NCI-H2107 treated with DMSO at 0.1 percent for 48 hours (cell line): ENCODE results near the gene FBXO36.

ENCODE experiments used
- DNase-seq: peaks from one replicate; lab custom pipeline; 2025; ENCODE audit not compliant: unreplicated experiment; lab: John Stamatoyannopoulos, UW

The FBXO36 gene

DNA sequence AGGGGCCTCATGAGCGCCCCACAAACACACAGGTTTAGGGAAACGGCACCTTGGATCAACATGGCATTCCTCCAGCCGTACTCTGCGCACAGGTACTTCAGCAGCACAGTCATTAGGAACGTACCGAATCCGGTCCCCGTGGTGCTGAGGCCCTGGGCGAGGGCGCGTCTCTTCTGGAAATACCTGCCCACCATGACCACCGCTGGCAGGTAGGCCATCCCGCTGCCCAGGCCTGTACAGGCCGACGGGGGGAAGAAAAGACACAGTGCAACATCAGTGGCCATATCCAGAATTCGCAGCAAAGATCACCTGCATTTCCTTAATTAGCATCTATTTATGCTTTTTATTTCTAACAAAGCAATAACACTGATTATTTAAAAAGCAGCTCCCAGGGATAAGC is 124.2 kb downstream of the FBXO36 start:
- DNase-seq = no peak

DNA sequence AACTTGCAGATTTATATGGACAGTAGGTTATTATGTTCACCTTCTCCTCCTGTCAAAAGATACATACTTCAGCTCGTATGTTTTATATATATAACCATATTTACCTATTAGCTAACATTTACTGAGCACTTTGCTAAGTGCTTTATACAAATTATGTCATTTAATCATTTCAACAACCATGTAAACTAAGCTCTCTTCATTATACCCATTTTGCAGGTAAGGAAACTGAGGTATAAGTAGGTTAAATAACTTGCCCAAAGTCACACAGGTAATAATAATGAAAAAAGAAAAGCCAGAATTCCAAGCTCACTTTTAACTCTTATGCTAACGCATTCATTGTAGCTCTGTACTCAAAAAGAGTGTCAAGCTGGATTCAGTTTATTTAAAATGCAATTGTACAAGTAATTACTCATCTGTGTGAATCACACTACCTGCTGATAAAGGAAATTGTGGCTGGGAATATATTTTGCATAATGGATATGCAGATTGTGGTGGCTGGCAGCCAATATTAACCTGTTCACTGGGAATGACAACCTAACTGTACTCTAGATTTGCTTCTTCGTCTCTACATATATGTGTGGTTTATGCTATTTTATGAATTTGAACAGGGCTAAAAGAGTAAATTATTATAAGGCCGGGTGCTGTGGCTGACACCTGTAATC is 125.8 kb downstream of the FBXO36 start:
- no peak for DNase-seq

- no peak for DNase-seq
Observed at GRCh38 chr2:230050136-230050535, 127.8 kb downstream of the FBXO36 start.

- no peak for DNase-seq
Observed at GRCh38 chr2:230052299-230052698, 130.0 kb downstream of the FBXO36 start.

GRCh38 chr2:230053753-230054478 is 131.6 kb downstream of the FBXO36 start:
- DNase-seq = no peak

- no peak for DNase-seq
Observed at GRCh38 chr2:230060672-230061293, 138.5 kb downstream of the FBXO36 start.
